ENCODE measurements around the gene OPA1. TPM values are rescaled to one million over a fixed set of nuclear protein-coding genes. Genes with fewer than 3 reads are reported as not detected.

The OPA1 gene
- total and polyA plus RNA-seq, 2 of the 13 experiments (the other 11 are each of a cell fraction or from before 2014, with no cell fraction given) = 26.7 to 78.5 TPM

GRCh38 chr3:193656878-193657282 lies 63.9 kb downstream of the OPA1 start (continued):
- TF ChIP-seq, protein P1, sequence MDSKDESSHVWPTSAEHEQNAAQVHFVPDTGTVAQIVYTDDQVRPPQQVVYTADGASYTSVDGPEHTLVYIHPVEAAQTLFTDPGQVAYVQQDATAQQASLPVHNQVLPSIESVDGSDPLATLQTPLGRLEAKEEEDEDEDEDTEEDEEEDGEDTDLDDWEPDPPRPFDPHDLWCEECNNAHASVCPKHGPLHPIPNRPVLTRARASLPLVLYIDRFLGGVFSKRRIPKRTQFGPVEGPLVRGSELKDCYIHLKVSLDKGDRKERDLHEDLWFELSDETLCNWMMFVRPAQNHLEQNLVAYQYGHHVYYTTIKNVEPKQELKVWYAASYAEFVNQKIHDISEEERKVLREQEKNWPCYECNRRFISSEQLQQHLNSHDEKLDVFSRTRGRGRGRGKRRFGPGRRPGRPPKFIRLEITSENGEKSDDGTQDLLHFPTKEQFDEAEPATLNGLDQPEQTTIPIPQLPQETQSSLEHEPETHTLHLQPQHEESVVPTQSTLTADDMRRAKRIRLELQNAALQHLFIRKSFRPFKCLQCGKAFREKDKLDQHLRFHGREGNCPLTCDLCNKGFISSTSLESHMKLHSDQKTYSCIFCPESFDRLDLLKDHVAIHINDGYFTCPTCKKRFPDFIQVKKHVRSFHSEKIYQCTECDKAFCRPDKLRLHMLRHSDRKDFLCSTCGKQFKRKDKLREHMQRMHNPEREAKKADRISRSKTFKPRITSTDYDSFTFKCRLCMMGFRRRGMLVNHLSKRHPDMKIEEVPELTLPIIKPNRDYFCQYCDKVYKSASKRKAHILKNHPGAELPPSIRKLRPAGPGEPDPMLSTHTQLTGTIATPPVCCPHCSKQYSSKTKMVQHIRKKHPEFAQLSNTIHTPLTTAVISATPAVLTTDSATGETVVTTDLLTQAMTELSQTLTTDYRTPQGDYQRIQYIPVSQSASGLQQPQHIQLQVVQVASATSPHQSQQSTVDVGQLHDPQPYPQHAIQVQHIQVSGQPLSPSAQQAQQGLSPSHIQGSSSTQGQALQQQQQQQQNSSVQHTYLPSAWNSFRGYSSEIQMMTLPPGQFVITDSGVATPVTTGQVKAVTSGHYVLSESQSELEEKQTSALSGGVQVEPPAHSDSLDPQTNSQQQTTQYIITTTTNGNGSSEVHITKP (CRISPR knock-in tag; IDR thresholded peaks at IDR 0.05; ENCODE audit: low read depth) = no peak
- TF ChIP-seq, protein P2, sequence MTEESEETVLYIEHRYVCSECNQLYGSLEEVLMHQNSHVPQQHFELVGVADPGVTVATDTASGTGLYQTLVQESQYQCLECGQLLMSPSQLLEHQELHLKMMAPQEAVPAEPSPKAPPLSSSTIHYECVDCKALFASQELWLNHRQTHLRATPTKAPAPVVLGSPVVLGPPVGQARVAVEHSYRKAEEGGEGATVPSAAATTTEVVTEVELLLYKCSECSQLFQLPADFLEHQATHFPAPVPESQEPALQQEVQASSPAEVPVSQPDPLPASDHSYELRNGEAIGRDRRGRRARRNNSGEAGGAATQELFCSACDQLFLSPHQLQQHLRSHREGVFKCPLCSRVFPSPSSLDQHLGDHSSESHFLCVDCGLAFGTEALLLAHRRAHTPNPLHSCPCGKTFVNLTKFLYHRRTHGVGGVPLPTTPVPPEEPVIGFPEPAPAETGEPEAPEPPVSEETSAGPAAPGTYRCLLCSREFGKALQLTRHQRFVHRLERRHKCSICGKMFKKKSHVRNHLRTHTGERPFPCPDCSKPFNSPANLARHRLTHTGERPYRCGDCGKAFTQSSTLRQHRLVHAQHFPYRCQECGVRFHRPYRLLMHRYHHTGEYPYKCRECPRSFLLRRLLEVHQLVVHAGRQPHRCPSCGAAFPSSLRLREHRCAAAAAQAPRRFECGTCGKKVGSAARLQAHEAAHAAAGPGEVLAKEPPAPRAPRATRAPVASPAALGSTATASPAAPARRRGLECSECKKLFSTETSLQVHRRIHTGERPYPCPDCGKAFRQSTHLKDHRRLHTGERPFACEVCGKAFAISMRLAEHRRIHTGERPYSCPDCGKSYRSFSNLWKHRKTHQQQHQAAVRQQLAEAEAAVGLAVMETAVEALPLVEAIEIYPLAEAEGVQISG (CRISPR knock-in tag; IDR thresholded peaks at IDR 0.05) = no peak
- no peak for TF ChIP-seq THAP7 (CRISPR knock-in tag; IDR thresholded peaks at IDR 0.05)
- TF ChIP-seq, protein P3, sequence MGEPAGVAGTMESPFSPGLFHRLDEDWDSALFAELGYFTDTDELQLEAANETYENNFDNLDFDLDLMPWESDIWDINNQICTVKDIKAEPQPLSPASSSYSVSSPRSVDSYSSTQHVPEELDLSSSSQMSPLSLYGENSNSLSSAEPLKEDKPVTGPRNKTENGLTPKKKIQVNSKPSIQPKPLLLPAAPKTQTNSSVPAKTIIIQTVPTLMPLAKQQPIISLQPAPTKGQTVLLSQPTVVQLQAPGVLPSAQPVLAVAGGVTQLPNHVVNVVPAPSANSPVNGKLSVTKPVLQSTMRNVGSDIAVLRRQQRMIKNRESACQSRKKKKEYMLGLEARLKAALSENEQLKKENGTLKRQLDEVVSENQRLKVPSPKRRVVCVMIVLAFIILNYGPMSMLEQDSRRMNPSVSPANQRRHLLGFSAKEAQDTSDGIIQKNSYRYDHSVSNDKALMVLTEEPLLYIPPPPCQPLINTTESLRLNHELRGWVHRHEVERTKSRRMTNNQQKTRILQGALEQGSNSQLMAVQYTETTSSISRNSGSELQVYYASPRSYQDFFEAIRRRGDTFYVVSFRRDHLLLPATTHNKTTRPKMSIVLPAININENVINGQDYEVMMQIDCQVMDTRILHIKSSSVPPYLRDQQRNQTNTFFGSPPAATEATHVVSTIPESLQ (CRISPR knock-in tag; conservative IDR thresholded peaks at IDR 0.05) = no peak
